GM18858 (cell line): ENCODE results near the gene SIK1.

Source experiments
- ATAC-seq: cut with Tn5 transposase; IDR thresholded peaks from one replicate; pipeline ENCODE4 v1.9.1; 2021; ENCODE audit not compliant: unreplicated experiment

The SIK1 gene

GRCh38 chr21:43369124-43369523 lies 57.8 kb downstream of the SIK1 start:
- ATAC-seq, result no peak

GRCh38 chr21:43368685-43369084 lies 58.2 kb downstream of the SIK1 start:
- ATAC-seq, result no peak

- no peak for ATAC-seq
Observed at GRCh38 chr21:43367859-43368258, 59.1 kb downstream of the SIK1 start.

- ATAC-seq, result no peak
Observed at GRCh38 chr21:43367296-43367695, 59.6 kb downstream of the SIK1 start.

GRCh38 chr21:43366656-43367055 lies 60.3 kb downstream of the SIK1 start:
- ATAC-seq, result no peak

- no peak for ATAC-seq
Observed at GRCh38 chr21:43365611-43366426, 61.1 kb downstream of the SIK1 start.

GRCh38 chr21:43364851-43365424 lies 62.0 kb downstream of the SIK1 start:
- no peak for ATAC-seq
